ENCODE results near the gene SNTG2.

SNTG2 gene

GRCh38 chr2:955829-956731 is 5.4 kb downstream of the SNTG2 start:
- no peak for TF ChIP-seq FOXP2 (optimal IDR thresholded peaks at IDR 0.05; ENCODE audit: borderline replicate concordance, extremely low read depth, extremely low read length, insufficient read depth)
- TF ChIP-seq POLR2AphosphoS5 (IDR thresholded peaks at IDR 0.05; ENCODE audit: low read depth, low read length) = no peak
- no peak for TF ChIP-seq REST (IDR thresholded peaks at IDR 0.05; ENCODE audit: insufficient read depth in 1 of 2, low read depth in 2 of 2, low read length in 2 of 2)
- no peak for TF ChIP-seq SIN3A (IDR thresholded peaks at IDR 0.05; ENCODE audit: borderline replicate concordance, insufficient read depth, low read length)

GRCh38 chr2:959457-959856 is 8.8 kb downstream of the SNTG2 start:
- TF ChIP-seq FOXP2 (optimal IDR thresholded peaks at IDR 0.05; ENCODE audit: borderline replicate concordance, extremely low read depth, extremely low read length, insufficient read depth) (no peak), TAF1 (IDR thresholded peaks at IDR 0.05; ENCODE audit: borderline replicate concordance, insufficient read depth, low read length) (no peak), REST (IDR thresholded peaks at IDR 0.05; ENCODE audit: insufficient read depth in 1 of 2, low read depth in 2 of 2, low read length in 2 of 2) (no peak), SIN3A (IDR thresholded peaks at IDR 0.05; ENCODE audit: borderline replicate concordance, insufficient read depth, low read length) (no peak), POLR2AphosphoS5 (IDR thresholded peaks at IDR 0.05; ENCODE audit: low read depth, low read length) (no peak)

DNA sequence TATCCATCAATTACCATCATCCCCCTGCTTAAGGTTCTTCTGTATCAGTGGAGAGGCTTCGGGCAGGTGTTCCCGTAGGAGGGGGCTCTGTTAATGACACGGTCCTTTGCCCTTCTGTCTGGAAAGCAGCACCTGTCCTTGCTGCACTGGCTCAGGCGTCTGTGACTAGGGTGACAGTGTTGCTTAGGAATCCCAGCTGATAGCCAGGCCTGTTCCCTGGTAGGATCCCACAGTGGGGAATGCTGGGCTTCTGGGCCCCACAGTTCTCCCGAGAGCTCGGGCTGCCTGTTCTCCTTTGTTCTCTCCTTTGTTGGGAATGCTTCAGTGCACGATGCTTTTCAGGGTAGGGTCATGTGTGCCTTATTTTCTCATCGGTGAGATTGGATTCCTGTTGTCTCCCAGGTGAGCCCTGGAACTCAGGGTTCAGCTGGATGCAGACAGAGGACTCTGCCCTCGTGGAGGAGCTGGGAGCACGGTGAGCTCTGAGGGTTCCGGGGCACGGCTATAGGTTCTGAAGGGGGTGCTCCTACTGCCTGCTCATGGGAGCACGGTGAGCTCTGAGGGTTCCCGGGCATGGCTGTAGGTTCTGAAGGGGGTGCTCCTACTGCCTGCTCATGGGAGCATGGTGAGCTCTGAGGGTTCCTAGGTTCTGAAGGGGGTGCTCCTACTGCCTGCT is 9.6 kb downstream of the SNTG2 start:
- TF ChIP-seq TAF1 (IDR thresholded peaks at IDR 0.05; ENCODE audit: borderline replicate concordance, insufficient read depth, low read length) = no peak
- no peak for TF ChIP-seq SIN3A (IDR thresholded peaks at IDR 0.05; ENCODE audit: borderline replicate concordance, insufficient read depth, low read length)
- TF ChIP-seq POLR2AphosphoS5 (IDR thresholded peaks at IDR 0.05; ENCODE audit: low read depth, low read length) = no peak
- no peak for TF ChIP-seq REST (IDR thresholded peaks at IDR 0.05; ENCODE audit: insufficient read depth in 1 of 2, low read depth in 2 of 2, low read length in 2 of 2)
- no peak for TF ChIP-seq FOXP2 (optimal IDR thresholded peaks at IDR 0.05; ENCODE audit: borderline replicate concordance, extremely low read depth, extremely low read length, insufficient read depth)

DNA sequence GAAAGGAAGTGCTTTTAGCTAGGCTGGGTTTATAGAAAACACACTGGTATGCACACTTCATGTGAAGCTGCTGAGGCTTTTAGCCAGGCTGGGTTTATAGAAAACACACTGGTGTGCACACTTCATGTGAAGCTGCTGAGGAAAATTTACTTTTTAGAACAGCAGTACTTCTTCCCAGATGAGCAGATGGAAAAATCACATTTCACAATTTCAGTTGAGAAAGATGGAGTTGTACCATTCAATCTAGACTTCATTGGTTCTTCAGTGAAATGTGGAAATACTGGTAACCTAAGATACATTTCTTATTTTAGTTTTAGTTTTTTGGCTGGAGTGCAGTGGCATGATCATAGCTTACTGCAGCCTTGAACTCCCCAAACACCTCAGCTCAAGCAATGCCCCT is 11.1 kb downstream of the SNTG2 start:
- TF ChIP-seq TAF1 (IDR thresholded peaks at IDR 0.05; ENCODE audit: borderline replicate concordance, insufficient read depth, low read length) = no peak
- no peak for TF ChIP-seq SIN3A (IDR thresholded peaks at IDR 0.05; ENCODE audit: borderline replicate concordance, insufficient read depth, low read length)
- no peak for TF ChIP-seq POLR2AphosphoS5 (IDR thresholded peaks at IDR 0.05; ENCODE audit: low read depth, low read length)
- no peak for TF ChIP-seq REST (IDR thresholded peaks at IDR 0.05; ENCODE audit: insufficient read depth in 1 of 2, low read depth in 2 of 2, low read length in 2 of 2)
- TF ChIP-seq FOXP2 (optimal IDR thresholded peaks at IDR 0.05; ENCODE audit: borderline replicate concordance, extremely low read depth, extremely low read length, insufficient read depth) = no peak
